ENCODE measurements around the gene RAB7A. TPM values are rescaled to one million over a fixed set of nuclear protein-coding genes. Genes with fewer than 3 reads are reported as not detected.

Gene RAB7A
- total and polyA plus RNA-seq, 2 of the 8 experiments (the other 6 are each of a cell fraction or from before 2014, with no cell fraction given): 179 to 195 TPM

DNA sequence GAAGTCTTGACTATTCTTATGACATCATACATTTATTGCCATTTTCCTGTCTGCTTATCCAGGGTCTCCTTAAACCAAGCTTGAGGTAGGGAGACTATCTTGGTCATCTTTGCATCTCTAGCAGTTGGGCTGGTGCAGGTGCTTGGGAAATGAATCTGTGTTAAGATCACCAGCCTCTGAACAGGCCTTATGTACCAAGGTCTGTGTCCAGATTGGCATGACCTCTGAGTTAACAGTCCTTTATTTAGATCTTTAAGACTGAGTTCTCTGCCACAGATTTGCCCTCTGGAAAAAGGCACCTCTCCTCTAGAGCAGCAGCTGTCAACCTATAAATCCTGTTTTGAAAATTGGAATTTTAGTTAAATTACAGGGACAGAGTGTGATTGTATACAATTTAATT, 35.4 kb downstream of the RAB7A start (continued):
- TF ChIP-seq CHD7 (IDR thresholded peaks at IDR 0.05; ENCODE audit: insufficient replicate concordance, low read length) (no peak), SIX5 (IDR thresholded peaks at IDR 0.05; ENCODE audit: low read depth, low read length) (no peak), SRF (IDR thresholded peaks at IDR 0.05; ENCODE audit: low read depth, low read length) (no peak), TCF12 (IDR thresholded peaks at IDR 0.05; ENCODE audit: low read depth, low read length) (no peak), CBX5 (IDR thresholded peaks at IDR 0.05; ENCODE audit: low read depth, low read length) (no peak), RAD21 (IDR thresholded peaks at IDR 0.05 in 1 of 2, conservative IDR thresholded peaks at IDR 0.05 in 1 of 2; ENCODE audit: low read depth in 2 of 2, low read length in 2 of 2) (no peak), POLR2AphosphoS5 (IDR thresholded peaks at IDR 0.05; ENCODE audit: low read depth, low read length) (no peak)
- TF ChIP-seq, protein P1, sequence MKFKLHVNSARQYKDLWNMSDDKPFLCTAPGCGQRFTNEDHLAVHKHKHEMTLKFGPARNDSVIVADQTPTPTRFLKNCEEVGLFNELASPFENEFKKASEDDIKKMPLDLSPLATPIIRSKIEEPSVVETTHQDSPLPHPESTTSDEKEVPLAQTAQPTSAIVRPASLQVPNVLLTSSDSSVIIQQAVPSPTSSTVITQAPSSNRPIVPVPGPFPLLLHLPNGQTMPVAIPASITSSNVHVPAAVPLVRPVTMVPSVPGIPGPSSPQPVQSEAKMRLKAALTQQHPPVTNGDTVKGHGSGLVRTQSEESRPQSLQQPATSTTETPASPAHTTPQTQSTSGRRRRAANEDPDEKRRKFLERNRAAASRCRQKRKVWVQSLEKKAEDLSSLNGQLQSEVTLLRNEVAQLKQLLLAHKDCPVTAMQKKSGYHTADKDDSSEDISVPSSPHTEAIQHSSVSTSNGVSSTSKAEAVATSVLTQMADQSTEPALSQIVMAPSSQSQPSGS (IDR thresholded peaks at IDR 0.05; ENCODE audit: low read length): no peak

All from H1 (cell line).